ENCODE data around the gene EML6. TPM values are rescaled to one million over a fixed set of nuclear protein-coding genes. Genes with fewer than 3 reads are reported as not detected.
"Not testable (repeated sequence)": the region's sequence is repeated elsewhere in the genome, so short reads cannot be mapped to it uniquely, and the experiment has no call there.

Gene EML6
- total RNA-seq, 1 donor, result 1.1 TPM

DNA sequence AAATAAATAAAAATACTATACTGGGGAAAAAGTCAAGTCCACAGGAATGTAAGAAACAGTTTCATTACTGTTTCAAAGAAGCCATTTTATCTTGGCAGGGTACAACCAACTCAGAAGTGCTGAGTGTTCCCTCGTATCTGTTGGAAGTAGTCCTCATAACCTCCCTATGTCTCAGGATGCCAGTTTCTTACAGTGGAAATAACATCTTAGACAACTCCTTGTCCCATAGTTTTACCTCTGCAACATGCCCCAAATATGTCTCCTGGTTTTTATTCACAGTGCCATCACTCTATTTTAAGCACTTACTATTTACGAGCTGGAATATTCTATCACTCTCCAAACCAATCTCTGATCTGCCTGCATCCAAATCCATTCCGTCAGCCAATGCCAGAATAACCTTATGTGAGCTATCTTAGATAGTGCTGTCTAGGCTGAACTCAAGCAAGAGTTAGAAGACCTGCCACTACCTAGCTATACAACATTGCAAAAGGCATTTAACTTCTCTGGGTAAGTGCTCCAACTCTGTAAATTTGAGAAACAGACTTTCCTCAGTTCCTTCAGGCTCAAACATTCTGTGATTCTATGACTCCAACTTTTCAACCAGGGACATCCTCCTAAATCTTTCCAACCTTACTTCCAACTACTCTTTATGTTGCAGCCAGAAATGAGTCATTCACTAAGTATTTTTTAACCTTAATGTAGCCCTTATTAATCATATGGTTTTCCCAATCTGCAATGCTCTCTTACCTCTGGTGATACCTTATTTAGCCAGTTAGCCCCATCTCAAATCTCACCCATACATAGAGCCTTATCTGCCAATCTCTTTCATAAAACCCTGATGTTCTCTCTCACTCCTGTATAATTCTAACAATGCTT is 260.1 kb downstream of the EML6 start:
- H3K4me1 ChIP-seq (ENCODE audit: insufficient read depth, low read length), result peaks cover 20% of the 10 kb centered on the region
- TF ChIP-seq, protein P1, sequence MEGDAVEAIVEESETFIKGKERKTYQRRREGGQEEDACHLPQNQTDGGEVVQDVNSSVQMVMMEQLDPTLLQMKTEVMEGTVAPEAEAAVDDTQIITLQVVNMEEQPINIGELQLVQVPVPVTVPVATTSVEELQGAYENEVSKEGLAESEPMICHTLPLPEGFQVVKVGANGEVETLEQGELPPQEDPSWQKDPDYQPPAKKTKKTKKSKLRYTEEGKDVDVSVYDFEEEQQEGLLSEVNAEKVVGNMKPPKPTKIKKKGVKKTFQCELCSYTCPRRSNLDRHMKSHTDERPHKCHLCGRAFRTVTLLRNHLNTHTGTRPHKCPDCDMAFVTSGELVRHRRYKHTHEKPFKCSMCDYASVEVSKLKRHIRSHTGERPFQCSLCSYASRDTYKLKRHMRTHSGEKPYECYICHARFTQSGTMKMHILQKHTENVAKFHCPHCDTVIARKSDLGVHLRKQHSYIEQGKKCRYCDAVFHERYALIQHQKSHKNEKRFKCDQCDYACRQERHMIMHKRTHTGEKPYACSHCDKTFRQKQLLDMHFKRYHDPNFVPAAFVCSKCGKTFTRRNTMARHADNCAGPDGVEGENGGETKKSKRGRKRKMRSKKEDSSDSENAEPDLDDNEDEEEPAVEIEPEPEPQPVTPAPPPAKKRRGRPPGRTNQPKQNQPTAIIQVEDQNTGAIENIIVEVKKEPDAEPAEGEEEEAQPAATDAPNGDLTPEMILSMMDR (IDR thresholded peaks at IDR 0.05; ENCODE audit: extremely low read depth, low read depth, low read length), result no peak
- no peaks in the 10 kb centered on the region for H3K27me3 ChIP-seq (ENCODE audit: insufficient read depth, low read length)
- peaks cover 68% of the 10 kb centered on the region for H4K20me1 ChIP-seq (ENCODE audit: insufficient read depth, low read length)
- H3K79me2 ChIP-seq (ENCODE audit: insufficient read depth, low read length), result peaks cover 98% of the 10 kb centered on the region
- no peak overlapping the region for H2AFZ ChIP-seq (ENCODE audit: low read length)
- no peak overlapping the region for H3K4me2 ChIP-seq (ENCODE audit: insufficient read depth, low read length)
- DNase-seq (ENCODE audit: insufficient read length, low spot score, missing footprints), result no peak
- peaks cover 55% of the 10 kb centered on the region for H3K36me3 ChIP-seq (ENCODE audit: insufficient read depth, low read length)
- no peak overlapping the region for H3K4me3 ChIP-seq (ENCODE audit: insufficient read depth, low read length)
- no peaks in the 10 kb centered on the region for H3K9me3 ChIP-seq (ENCODE audit: low read depth, low read length)
- no peak overlapping the region for H3K27ac ChIP-seq (ENCODE audit: low read depth, low read length)

DNA sequence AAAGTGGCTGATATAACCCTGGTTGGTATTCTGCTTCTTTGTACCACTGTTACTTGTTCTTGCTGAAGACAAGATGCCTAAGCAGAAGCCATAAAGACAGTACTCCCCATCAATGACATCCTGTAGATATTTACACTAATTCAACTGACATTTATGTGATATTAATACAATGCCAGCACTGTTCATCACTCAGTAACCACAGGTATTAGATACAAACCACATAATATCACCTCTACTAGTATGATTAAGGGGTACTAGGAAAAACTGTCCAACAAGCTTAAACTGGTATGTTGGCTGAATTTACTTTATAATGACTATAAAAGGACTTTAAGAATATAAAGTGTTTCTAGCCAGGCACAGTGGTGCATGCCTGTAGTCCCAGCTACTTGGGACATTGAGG is 261.0 kb downstream of the EML6 start:
- DNase-seq (ENCODE audit: insufficient read length, low spot score, missing footprints), result no peak
- H3K27ac ChIP-seq (ENCODE audit: low read depth, low read length), result no peak overlapping the region

DNA sequence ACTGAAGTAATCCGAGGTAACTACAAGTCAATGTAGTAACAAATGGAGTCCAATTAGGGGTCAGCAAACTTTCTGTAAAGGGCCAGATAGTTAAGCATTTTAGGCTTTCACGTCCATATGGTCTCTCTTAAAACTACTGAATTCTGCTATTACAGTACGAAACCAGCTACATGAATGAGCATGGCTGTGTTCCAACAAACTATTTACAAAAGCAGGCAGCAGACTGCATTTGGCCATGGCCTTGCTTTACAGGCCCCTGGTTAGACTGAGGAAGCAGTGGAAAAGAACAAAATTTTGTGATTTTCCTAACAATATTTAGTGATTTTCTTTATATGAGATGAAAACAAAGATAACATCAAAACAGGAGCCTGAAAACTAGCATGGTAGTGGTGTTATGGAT is 262.8 kb downstream of the EML6 start:
- Histone ChIP-seq H3K36me3 (ENCODE audit: insufficient read depth, low read length) (peaks cover 47% of the 10 kb centered on the region), H3K9me3 (ENCODE audit: low read depth, low read length) (no peaks in the 10 kb centered on the region), H3K4me2 (ENCODE audit: insufficient read depth, low read length) (no peak overlapping the region), H3K27me3 (ENCODE audit: insufficient read depth, low read length) (no peaks in the 10 kb centered on the region), H3K4me1 (ENCODE audit: insufficient read depth, low read length) (peaks cover 20% of the 10 kb centered on the region), H3K79me2 (ENCODE audit: insufficient read depth, low read length) (peaks cover 99% of the 10 kb centered on the region), H3K27ac (ENCODE audit: low read depth, low read length) (no peak overlapping the region), H2AFZ (ENCODE audit: low read length) (no peak overlapping the region), H3K4me3 (ENCODE audit: insufficient read depth, low read length) (no peak overlapping the region), H4K20me1 (ENCODE audit: insufficient read depth, low read length) (peaks cover 77% of the 10 kb centered on the region)
- TF ChIP-seq, protein P1 (IDR thresholded peaks at IDR 0.05; ENCODE audit: extremely low read depth, low read depth, low read length), result no peak
- no peak for DNase-seq (ENCODE audit: insufficient read length, low spot score, missing footprints)

More for the DNA sequence above, 261.0 kb downstream of the EML6 start:
- H3K4me1 ChIP-seq (ENCODE audit: insufficient read depth, low read length), result peaks cover 20% of the 10 kb centered on the region
- TF ChIP-seq, protein P1 (IDR thresholded peaks at IDR 0.05; ENCODE audit: extremely low read depth, low read depth, low read length), result no peak
- H2AFZ ChIP-seq (ENCODE audit: low read length), result no peak overlapping the region
- peaks cover 98% of the 10 kb centered on the region for H3K79me2 ChIP-seq (ENCODE audit: insufficient read depth, low read length)
- peaks cover 54% of the 10 kb centered on the region for H3K36me3 ChIP-seq (ENCODE audit: insufficient read depth, low read length)
- no peak overlapping the region for H3K4me3 ChIP-seq (ENCODE audit: insufficient read depth, low read length)
- no peak overlapping the region for H3K4me2 ChIP-seq (ENCODE audit: insufficient read depth, low read length)
- peaks cover 76% of the 10 kb centered on the region for H4K20me1 ChIP-seq (ENCODE audit: insufficient read depth, low read length)
- no peaks in the 10 kb centered on the region for H3K27me3 ChIP-seq (ENCODE audit: insufficient read depth, low read length)
- H3K9me3 ChIP-seq (ENCODE audit: low read depth, low read length), result no peaks in the 10 kb centered on the region

DNA sequence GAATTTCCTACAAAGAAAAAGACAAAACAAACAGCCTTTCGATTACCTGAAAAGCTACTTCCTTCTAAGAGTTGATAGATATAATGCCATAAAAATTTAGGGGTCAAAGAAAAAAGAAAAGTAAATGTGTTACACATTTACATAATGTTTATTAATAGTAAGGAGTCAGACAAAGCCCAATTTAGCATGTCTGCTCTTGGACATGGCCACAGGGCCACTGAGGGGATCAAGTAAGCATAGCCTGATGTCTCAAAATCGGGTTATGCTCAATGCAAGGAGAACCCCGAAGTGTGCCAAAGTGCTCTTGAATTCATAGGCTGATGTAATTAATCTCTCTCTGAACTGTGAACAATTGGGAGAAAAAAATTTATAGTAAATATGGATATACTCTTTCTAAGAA is 265.1 kb downstream of the EML6 start:
- Histone ChIP-seq H3K79me2 (ENCODE audit: insufficient read depth, low read length) (peaks cover 98% of the 10 kb centered on the region), H3K4me3 (ENCODE audit: insufficient read depth, low read length) (no peak overlapping the region), H3K9me3 (ENCODE audit: low read depth, low read length) (no peaks in the 10 kb centered on the region), H3K27ac (ENCODE audit: low read depth, low read length) (peak overlapping the region; percentile 22), H3K4me1 (ENCODE audit: insufficient read depth, low read length) (peaks cover 18% of the 10 kb centered on the region), H3K4me2 (ENCODE audit: insufficient read depth, low read length) (no peak overlapping the region), H3K36me3 (ENCODE audit: insufficient read depth, low read length) (peaks cover 30% of the 10 kb centered on the region), H2AFZ (ENCODE audit: low read length) (no peak overlapping the region), H3K27me3 (ENCODE audit: insufficient read depth, low read length) (no peaks in the 10 kb centered on the region), H4K20me1 (ENCODE audit: insufficient read depth, low read length) (peaks cover 84% of the 10 kb centered on the region)
- TF ChIP-seq, protein P1 (IDR thresholded peaks at IDR 0.05; ENCODE audit: extremely low read depth, low read depth, low read length), result no peak
- no peak for DNase-seq (ENCODE audit: insufficient read length, low spot score, missing footprints)

DNA sequence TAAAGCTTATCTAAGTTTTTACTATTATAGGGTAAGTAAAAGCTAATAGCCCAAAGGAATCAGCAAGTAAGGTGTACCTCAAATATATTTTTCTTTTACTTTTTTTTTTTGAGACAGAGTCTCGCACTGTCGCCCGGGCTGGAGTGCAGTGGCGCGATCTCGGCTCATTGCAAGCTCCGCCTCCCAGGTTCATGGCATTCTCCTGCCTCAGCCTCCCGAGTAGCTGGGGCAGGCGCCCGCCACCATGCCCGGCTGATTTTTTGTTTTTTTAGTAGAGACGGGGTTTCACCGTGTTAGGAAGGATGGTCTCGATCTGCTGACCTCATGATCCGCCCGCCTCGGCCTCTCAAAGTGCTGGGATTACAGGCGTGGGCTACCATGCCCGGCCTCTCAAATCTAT is 267.2 kb downstream of the EML6 start:
- not testable (repeated sequence) for H3K4me3 ChIP-seq (ENCODE audit: insufficient read depth, low read length); H3K9me3 ChIP-seq (ENCODE audit: low read depth, low read length); H3K27ac ChIP-seq (ENCODE audit: low read depth, low read length); H2AFZ ChIP-seq (ENCODE audit: low read length); H3K4me2 ChIP-seq (ENCODE audit: insufficient read depth, low read length); H3K4me1 ChIP-seq (ENCODE audit: insufficient read depth, low read length); H3K27me3 ChIP-seq (ENCODE audit: insufficient read depth, low read length); DNase-seq (ENCODE audit: insufficient read length, low spot score, missing footprints)
- peaks cover 98% of the 10 kb centered on the region for H3K79me2 ChIP-seq (ENCODE audit: insufficient read depth, low read length)
- H3K36me3 ChIP-seq (ENCODE audit: insufficient read depth, low read length), result peaks cover 20% of the 10 kb centered on the region
- H4K20me1 ChIP-seq (ENCODE audit: insufficient read depth, low read length), result peaks cover 86% of the 10 kb centered on the region
